Loucy (cell line): ENCODE measurements around the gene BPIFB4.

ENCODE experiments used
- H2AFZ ChIP-seq: fragments of 200-600 bp; sonication (generic); 2 replicates; pipeline ENCODE4 v1.6.0; 2016; ENCODE audit warnings: antibody characterized with exemption, mild to moderate bottlenecking, low read length, moderate library complexity
- H3F3A ChIP-seq: fragments of 200-600 bp; 2 replicates; pipeline ENCODE4 v1.6.0; 2016; ENCODE audit warnings: antibody characterized with exemption, low read depth, mild to moderate bottlenecking
- H3K27me3 ChIP-seq: fragments of 200-600 bp; sonication (generic); 2 replicates; pipeline ENCODE4 v1.6.1; 2014; ENCODE audit warnings: low read length, mild to moderate bottlenecking; ENCODE audit not compliant: insufficient read depth, poor library complexity, severe bottlenecking
- H3K36me3 ChIP-seq: fragments of 200-600 bp; sonication (generic); 2 replicates; pipeline ENCODE4 v1.6.1; 2016; ENCODE audit warnings: low read length; ENCODE audit not compliant: insufficient read depth
- H3K4me1 ChIP-seq: fragments of 200-600 bp; sonication (generic); 2 replicates; pipeline ENCODE4 v1.5.1; 2014; ENCODE audit warnings: low read length, mild to moderate bottlenecking; ENCODE audit not compliant: insufficient read depth, poor library complexity, severe bottlenecking
- H3K4me2 ChIP-seq: fragments of 200-600 bp; sonication (generic); 2 replicates; pipeline ENCODE4 v1.6.0; 2014; ENCODE audit warnings: antibody characterized with exemption, low read length, low read depth, mild to moderate bottlenecking; ENCODE audit not compliant: poor library complexity, severe bottlenecking
- H3K4me3 ChIP-seq: fragments of 200-600 bp; sonication (generic); 2 replicates; pipeline ENCODE4 v1.5.1; 2014; ENCODE audit warnings: low read length, mild to moderate bottlenecking, mixed read lengths; ENCODE audit not compliant: poor library complexity, severe bottlenecking
- H3K79me2 ChIP-seq: fragments of 200-600 bp; sonication (generic); 2 replicates; pipeline ENCODE4 v1.6.1; 2014; ENCODE audit warnings: low read length; ENCODE audit not compliant: insufficient read depth
- H3K9ac ChIP-seq: fragments of 200-600 bp; sonication (generic); 2 replicates; pipeline ENCODE4 v1.6.0; 2014; ENCODE audit warnings: mild to moderate bottlenecking, low read depth, low read length, moderate library complexity; ENCODE audit not compliant: poor library complexity, severe bottlenecking
- H3K9me2 ChIP-seq: fragments of 200-600 bp; sonication (generic); replicated peaks from 2 replicates; pipeline ENCODE4 v1.6.1; 2016; ENCODE audit warnings: low read depth, low read length, mixed read lengths
- H3K9me3 ChIP-seq: fragments of 200-600 bp; sonication (generic); 2 replicates; pipeline ENCODE4 v1.6.1; 2014; ENCODE audit warnings: mild to moderate bottlenecking, antibody characterized with exemption, low read length, low read depth; ENCODE audit not compliant: insufficient read depth
- H4K20me1 ChIP-seq: fragments of 200-600 bp; sonication (generic); 2 replicates; pipeline ENCODE4 v1.6.0; 2014; ENCODE audit warnings: antibody characterized with exemption, low read length, mild to moderate bottlenecking; ENCODE audit not compliant: insufficient read depth, poor library complexity, severe bottlenecking
- EZH2phosphoT487 ChIP-seq: fragments of 200-600 bp; IDR thresholded peaks from 2 replicates; pipeline ENCODE4 v1.6.1; 2018; ENCODE audit warnings: antibody characterized with exemption, mild to moderate bottlenecking, moderate library complexity, borderline replicate concordance
- TF ChIP-seq, protein P1 (sequence below): fragments of 200-600 bp; sonication (generic); conservative IDR thresholded peaks from 2 replicates; pipeline ENCODE4 v1.5.1; 2014; ENCODE audit warnings: mild to moderate bottlenecking, antibody characterized with exemption, low read length

Gene BPIFB4

DNA sequence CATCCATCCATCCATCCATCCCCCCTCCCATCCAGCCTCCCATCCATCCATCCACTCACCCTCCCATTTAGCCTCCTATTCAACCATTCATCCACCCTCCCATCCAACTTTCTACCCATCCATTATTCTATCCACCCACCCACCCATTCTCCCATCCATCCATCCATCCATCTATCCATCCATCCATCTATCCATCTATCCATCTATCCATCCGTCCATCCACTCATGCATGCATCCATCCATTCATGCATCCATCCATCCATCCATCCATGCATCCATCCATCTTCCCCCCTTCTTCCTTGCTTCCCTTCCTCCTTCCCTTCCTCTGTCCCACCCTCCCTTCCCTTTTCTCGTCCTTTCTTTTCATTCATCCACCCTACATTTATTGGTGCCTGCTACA is 4.8 kb upstream of the BPIFB4 start:
- Histone ChIP-seq H3K4me3 (no peak overlapping the region), H3K4me2 (no peak overlapping the region), H3K27me3 (no peaks in the 10 kb centered on the region), H3K9ac (no peak overlapping the region), H3F3A (no peaks in the 10 kb centered on the region), H3K36me3 (no peaks in the 10 kb centered on the region), H3K79me2 (no peaks in the 10 kb centered on the region), H3K9me3 (no peaks in the 10 kb centered on the region), H2AFZ (no peak overlapping the region), H4K20me1 (no peaks in the 10 kb centered on the region), H3K4me1 (no peaks in the 10 kb centered on the region), H3K9me2 (no peaks in the 10 kb centered on the region)
- TF ChIP-seq EZH2phosphoT487 = no peak
- TF ChIP-seq, protein P1, sequence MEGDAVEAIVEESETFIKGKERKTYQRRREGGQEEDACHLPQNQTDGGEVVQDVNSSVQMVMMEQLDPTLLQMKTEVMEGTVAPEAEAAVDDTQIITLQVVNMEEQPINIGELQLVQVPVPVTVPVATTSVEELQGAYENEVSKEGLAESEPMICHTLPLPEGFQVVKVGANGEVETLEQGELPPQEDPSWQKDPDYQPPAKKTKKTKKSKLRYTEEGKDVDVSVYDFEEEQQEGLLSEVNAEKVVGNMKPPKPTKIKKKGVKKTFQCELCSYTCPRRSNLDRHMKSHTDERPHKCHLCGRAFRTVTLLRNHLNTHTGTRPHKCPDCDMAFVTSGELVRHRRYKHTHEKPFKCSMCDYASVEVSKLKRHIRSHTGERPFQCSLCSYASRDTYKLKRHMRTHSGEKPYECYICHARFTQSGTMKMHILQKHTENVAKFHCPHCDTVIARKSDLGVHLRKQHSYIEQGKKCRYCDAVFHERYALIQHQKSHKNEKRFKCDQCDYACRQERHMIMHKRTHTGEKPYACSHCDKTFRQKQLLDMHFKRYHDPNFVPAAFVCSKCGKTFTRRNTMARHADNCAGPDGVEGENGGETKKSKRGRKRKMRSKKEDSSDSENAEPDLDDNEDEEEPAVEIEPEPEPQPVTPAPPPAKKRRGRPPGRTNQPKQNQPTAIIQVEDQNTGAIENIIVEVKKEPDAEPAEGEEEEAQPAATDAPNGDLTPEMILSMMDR = no peak

DNA sequence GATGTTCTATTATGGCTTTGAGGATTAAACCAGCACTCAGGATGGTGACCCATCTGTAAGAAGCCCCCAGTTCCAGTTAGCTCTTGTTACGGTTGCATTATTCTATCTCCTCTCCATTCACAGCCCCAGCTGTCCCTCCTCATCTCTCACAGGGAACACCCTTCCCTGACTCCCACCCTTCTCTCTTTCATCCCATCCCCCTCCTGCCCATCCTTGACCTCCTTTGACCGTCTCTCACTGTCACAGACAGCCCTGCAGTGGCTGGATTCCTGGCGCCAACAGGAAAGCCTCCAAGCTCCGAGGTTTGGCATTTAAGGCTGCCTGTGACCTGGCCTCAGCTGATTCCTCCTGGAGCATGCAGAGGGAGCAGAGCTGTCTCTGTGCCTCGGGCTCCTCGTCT is 4.2 kb upstream of the BPIFB4 start:
- Histone ChIP-seq H3F3A (no peaks in the 10 kb centered on the region), H3K4me2 (no peak overlapping the region), H3K9me3 (no peaks in the 10 kb centered on the region), H3K79me2 (no peaks in the 10 kb centered on the region), H3K4me1 (no peaks in the 10 kb centered on the region), H3K4me3 (no peak overlapping the region), H3K9me2 (no peaks in the 10 kb centered on the region), H3K27me3 (no peaks in the 10 kb centered on the region), H3K9ac (no peak overlapping the region), H4K20me1 (no peaks in the 10 kb centered on the region), H2AFZ (no peak overlapping the region), H3K36me3 (no peaks in the 10 kb centered on the region)
- TF ChIP-seq, protein P1 = no peak
- no peak for TF ChIP-seq EZH2phosphoT487

DNA sequence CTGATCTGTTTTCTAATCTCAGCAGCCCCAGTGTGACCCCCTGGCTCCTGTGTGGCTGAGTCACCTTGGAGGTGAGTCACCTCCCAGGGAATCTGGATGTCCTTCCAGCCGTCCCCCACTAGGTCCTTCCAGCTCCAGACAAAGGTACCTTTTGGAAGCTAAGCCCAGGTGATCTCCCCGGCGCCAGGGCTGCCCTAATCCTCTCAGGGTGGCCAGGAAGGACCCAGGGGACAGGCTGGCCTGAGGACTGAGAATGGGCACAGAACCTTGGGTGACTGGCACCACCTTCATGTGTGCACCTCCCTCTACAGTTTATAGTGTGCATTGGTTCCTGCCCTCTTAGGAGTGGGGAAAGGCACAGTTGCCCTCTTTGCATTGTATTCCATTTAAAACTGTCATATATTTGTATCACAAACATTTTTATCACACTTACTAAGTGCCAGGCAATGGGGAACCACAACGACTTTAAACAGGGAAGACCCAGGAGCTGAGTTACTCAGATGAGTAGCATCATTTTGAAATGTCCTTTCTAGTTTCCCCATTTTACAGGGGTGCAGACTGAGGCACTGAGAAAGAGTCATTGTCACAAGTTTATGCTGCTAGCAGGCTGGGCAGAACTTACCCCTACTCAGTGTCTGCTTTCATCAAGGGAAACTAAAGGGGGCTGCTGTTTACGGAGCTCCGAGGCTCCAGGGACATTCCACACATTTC is 2.6 kb upstream of the BPIFB4 start:
- Histone ChIP-seq H2AFZ (no peak overlapping the region), H3K4me1 (no peaks in the 10 kb centered on the region), H3K27me3 (no peaks in the 10 kb centered on the region), H3F3A (no peaks in the 10 kb centered on the region), H3K36me3 (no peaks in the 10 kb centered on the region), H3K9me3 (no peaks in the 10 kb centered on the region), H3K79me2 (no peaks in the 10 kb centered on the region), H4K20me1 (no peaks in the 10 kb centered on the region), H3K9me2 (no peaks in the 10 kb centered on the region), H3K4me3 (no peak overlapping the region), H3K9ac (no peak overlapping the region), H3K4me2 (no peak overlapping the region)
- no peak for TF ChIP-seq EZH2phosphoT487
- TF ChIP-seq, protein P1 = peak; percentile 82
